ENCODE measurements around the gene MAP1LC3A. TPM values are rescaled to one million over a fixed set of nuclear protein-coding genes. Genes with fewer than 3 reads are reported as not detected.

Gene MAP1LC3A
- total RNA-seq, 1 experiment from 2014 or later, result not detected

- no peak for DNase-seq (ENCODE audit: low read depth)
- in situ Hi-C loops (cut with HindIII; ENCODE audit: low pct_unique_long_range_greater_than_20kb, low sequenced_read_pairs), result no loop called here
Measured at GRCh38 chr20:34541917-34542316, 16.6 kb upstream of the MAP1LC3A start.

GRCh38 chr20:34542439-34542838 lies 16.1 kb upstream of the MAP1LC3A start:
- in situ Hi-C loops (cut with HindIII; ENCODE audit: low pct_unique_long_range_greater_than_20kb, low sequenced_read_pairs), result no loop called here

GRCh38 chr20:34543463-34544056 lies 15.0 kb upstream of the MAP1LC3A start:
- in situ Hi-C loops (cut with HindIII; ENCODE audit: low pct_unique_long_range_greater_than_20kb, low sequenced_read_pairs), result no loop called here

More at GRCh38 chr20:34542439-34542838, 16.1 kb upstream of the MAP1LC3A start:
- no peak for DNase-seq (ENCODE audit: low read depth)

GRCh38 chr20:34544109-34544796 lies 14.3 kb upstream of the MAP1LC3A start:
- DNase-seq (ENCODE audit: low read depth), result no peak
- in situ Hi-C loops (cut with HindIII; ENCODE audit: low pct_unique_long_range_greater_than_20kb, low sequenced_read_pairs), result no loop called here

More at GRCh38 chr20:34543463-34544056, 15.0 kb upstream of the MAP1LC3A start:
- DNase-seq (ENCODE audit: low read depth), result no peak

GRCh38 chr20:34546751-34547181 lies 11.8 kb upstream of the MAP1LC3A start:
- no peak for DNase-seq (ENCODE audit: low read depth)
- in situ Hi-C loops (cut with HindIII; ENCODE audit: low pct_unique_long_range_greater_than_20kb, low sequenced_read_pairs), result no loop called here

- no peak for DNase-seq (ENCODE audit: low read depth)
- in situ Hi-C loops (cut with HindIII; ENCODE audit: low pct_unique_long_range_greater_than_20kb, low sequenced_read_pairs), result no loop called here
Measured at GRCh38 chr20:34547844-34548613, 10.5 kb upstream of the MAP1LC3A start.

GRCh38 chr20:34549291-34549928 lies 9.1 kb upstream of the MAP1LC3A start:
- in situ Hi-C loops (cut with HindIII; ENCODE audit: low pct_unique_long_range_greater_than_20kb, low sequenced_read_pairs), result no loop called here
- DNase-seq (ENCODE audit: low read depth), result peak; percentile 71

GRCh38 chr20:34549929-34550305 lies 8.6 kb upstream of the MAP1LC3A start:
- in situ Hi-C loops (cut with HindIII; ENCODE audit: low pct_unique_long_range_greater_than_20kb, low sequenced_read_pairs), result no loop called here

GRCh38 chr20:34552569-34552968 lies 5.9 kb upstream of the MAP1LC3A start:
- in situ Hi-C loops (cut with HindIII; ENCODE audit: low pct_unique_long_range_greater_than_20kb, low sequenced_read_pairs), result no loop called here

More at GRCh38 chr20:34549929-34550305, 8.6 kb upstream of the MAP1LC3A start:
- DNase-seq (ENCODE audit: low read depth), result no peak

GRCh38 chr20:34553366-34553867 lies 5.1 kb upstream of the MAP1LC3A start:
- in situ Hi-C loops (cut with HindIII; ENCODE audit: low pct_unique_long_range_greater_than_20kb, low sequenced_read_pairs), result no loop called here
- DNase-seq (ENCODE audit: low read depth), result no peak

More at GRCh38 chr20:34552569-34552968, 5.9 kb upstream of the MAP1LC3A start:
- no peak for DNase-seq (ENCODE audit: low read depth)

GRCh38 chr20:34557936-34558319 lies 590 bp upstream of the MAP1LC3A start:
- in situ Hi-C loops (cut with HindIII; ENCODE audit: low pct_unique_long_range_greater_than_20kb, low sequenced_read_pairs), result no loop called here
- no peak for DNase-seq (ENCODE audit: low read depth)

- in situ Hi-C loops (cut with HindIII; ENCODE audit: low pct_unique_long_range_greater_than_20kb, low sequenced_read_pairs), result no loop called here
- no peak for DNase-seq (ENCODE audit: low read depth)
Measured at GRCh38 chr20:34559311-34560140, 1.0 kb downstream of the MAP1LC3A start.

- DNase-seq (ENCODE audit: low read depth), result no peak
Measured at GRCh38 chr20:34560141-34560523, 1.6 kb downstream of the MAP1LC3A start.

GRCh38 chr20:34560614-34561013 lies 2.1 kb downstream of the MAP1LC3A start:
- in situ Hi-C loops (cut with HindIII; ENCODE audit: low pct_unique_long_range_greater_than_20kb, low sequenced_read_pairs), result no loop called here
- DNase-seq (ENCODE audit: low read depth), result no peak

More at GRCh38 chr20:34560141-34560523, 1.6 kb downstream of the MAP1LC3A start:
- in situ Hi-C loops (cut with HindIII; ENCODE audit: low pct_unique_long_range_greater_than_20kb, low sequenced_read_pairs), result no loop called here

GRCh38 chr20:34561661-34562060 lies 3.1 kb downstream of the MAP1LC3A start:
- in situ Hi-C loops (cut with HindIII; ENCODE audit: low pct_unique_long_range_greater_than_20kb, low sequenced_read_pairs), result no loop called here
- DNase-seq (ENCODE audit: low read depth), result no peak

GRCh38 chr20:34562641-34563040 lies 4.1 kb downstream of the MAP1LC3A start:
- DNase-seq (ENCODE audit: low read depth), result no peak
- in situ Hi-C loops (cut with HindIII; ENCODE audit: low pct_unique_long_range_greater_than_20kb, low sequenced_read_pairs), result no loop called here

GRCh38 chr20:34564833-34565232 lies 6.3 kb downstream of the MAP1LC3A start:
- in situ Hi-C loops (cut with HindIII; ENCODE audit: low pct_unique_long_range_greater_than_20kb, low sequenced_read_pairs), result no loop called here

More at GRCh38 chr20:34564833-34565232, 6.3 kb downstream of the MAP1LC3A start:
- no peak for DNase-seq (ENCODE audit: low read depth)

Data from Caki2 (cell line).